HepG2 (cell line): Measurements from ENCODE around the gene FKBP14. TPM values are rescaled to one million over a fixed set of nuclear protein-coding genes. Genes with fewer than 3 reads are reported as not detected.

ENCODE experiments used
- CEBPG ChIP-seq: IDR thresholded peaks from 2 replicates; pipeline ENCODE4 v1.6.1; 2016
- CENPT ChIP-seq: sonication (generic); formaldehyde crosslinking; IDR thresholded peaks from 2 replicates; pipeline ENCODE4 v1.8.0; 2022; ENCODE audit warnings: low read depth, mild to moderate bottlenecking, moderate library complexity, missing genetic modification reagents
- FOXP1 ChIP-seq, 2 experiments: fragments of 450-650 bp in 1 of 2; IDR thresholded peaks; 2 replicates each; pipeline ENCODE4 v1.6.1; 2017 to 2018; ENCODE audit warnings: antibody characterized with exemption in 1 of 2
- GATAD1 ChIP-seq: IDR thresholded peaks from 2 replicates; pipeline ENCODE4 v1.6.1; 2016; ENCODE audit warnings: missing genetic modification reagents, missing compliant biosample characterization
- PCBP2 ChIP-seq: fragments of 200-400 bp; formaldehyde crosslinking; optimal IDR thresholded peaks from 2 replicates; pipeline ENCODE3; 2018; ENCODE audit warnings: low read length, low read depth; ENCODE audit not compliant: poor library complexity, severe bottlenecking
- RELA ChIP-seq: sonication (generic); formaldehyde crosslinking; IDR thresholded peaks from 2 replicates; pipeline ENCODE4 v1.4.0; 2020; ENCODE audit warnings: missing genetic modification reagents
- SALL1 ChIP-seq: sonication (generic); formaldehyde crosslinking; IDR thresholded peaks from 2 replicates; pipeline ENCODE4 v1.8.0; 2022; ENCODE audit warnings: mild to moderate bottlenecking, missing genetic modification reagents
- SIN3A ChIP-seq: IDR thresholded peaks from 2 replicates; pipeline ENCODE4 v1.6.1; 2011; ENCODE audit warnings: low read depth, mild to moderate bottlenecking, control low read depth, low read length, borderline replicate concordance
- SRF ChIP-seq: IDR thresholded peaks from 2 replicates; pipeline ENCODE4 v1.6.1; 2011; ENCODE audit warnings: mild to moderate bottlenecking, low read depth, low read length, moderate library complexity
- SRSF1 ChIP-seq: fragments of 200-400 bp; formaldehyde crosslinking; optimal IDR thresholded peaks from 2 replicates; pipeline ENCODE3; 2017; ENCODE audit warnings: mild to moderate bottlenecking, low read depth, low read length, moderate library complexity
- TBX3 ChIP-seq: fragments of 450-650 bp; IDR thresholded peaks from 2 replicates; pipeline ENCODE4 v1.6.1; 2017; ENCODE audit warnings: antibody characterized with exemption, mild to moderate bottlenecking, inconsistent platforms, borderline replicate concordance
- THAP11 ChIP-seq: IDR thresholded peaks from 2 replicates; pipeline ENCODE4 v1.6.1; 2016; ENCODE audit warnings: missing biosample characterization, missing genetic modification reagents
- TOPORS ChIP-seq: sonication (generic); formaldehyde crosslinking; IDR thresholded peaks from 2 replicates; pipeline ENCODE4 v1.8.0; 2023; ENCODE audit warnings: mild to moderate bottlenecking, missing genetic modification reagents
- YEATS4 ChIP-seq: sonication (generic); formaldehyde crosslinking; IDR thresholded peaks from 2 replicates; pipeline ENCODE4 v1.4.0; 2020; ENCODE audit warnings: missing genetic modification reagents, borderline replicate concordance
- ZFP37 ChIP-seq: sonication (generic); formaldehyde crosslinking; IDR thresholded peaks from 2 replicates; pipeline ENCODE4 v1.4.0; 2020; ENCODE audit warnings: missing genetic modification reagents, borderline replicate concordance
- ZFY ChIP-seq: sonication (generic); formaldehyde crosslinking; IDR thresholded peaks from 2 replicates; pipeline ENCODE4 v1.4.0; 2020; ENCODE audit warnings: missing genetic modification reagents
- ZMYM3 ChIP-seq: sonication (generic); formaldehyde crosslinking; IDR thresholded peaks from 2 replicates; pipeline ENCODE4 v1.5.1; 2020; ENCODE audit warnings: mild to moderate bottlenecking, missing genetic modification reagents
- ZNF230 ChIP-seq: sonication (generic); formaldehyde crosslinking; IDR thresholded peaks from 2 replicates; pipeline ENCODE4 v1.4.0; 2020; ENCODE audit warnings: mild to moderate bottlenecking, missing genetic modification reagents
- ZNF354B ChIP-seq: sonication (generic); formaldehyde crosslinking; IDR thresholded peaks from 2 replicates; pipeline ENCODE4 v1.8.0; 2022; ENCODE audit warnings: mild to moderate bottlenecking, missing genetic modification reagents
- ZNF44 ChIP-seq: sonication (generic); formaldehyde crosslinking; IDR thresholded peaks from 2 replicates; pipeline ENCODE4 v1.5.1; 2020; ENCODE audit warnings: mild to moderate bottlenecking, missing genetic modification reagents
- ZNF7 ChIP-seq: IDR thresholded peaks from 2 replicates; pipeline ENCODE4 v1.6.1; 2016; ENCODE audit warnings: missing biosample characterization, missing genetic modification reagents
- polyA plus RNA-seq, 8 experiments: library from polyadenylated mRNA; depleted of rRNA in 3 of 8; stranded (reverse) in 7 of 8; unstranded in 1 of 8; fragments of >200 nt; fragmentation: Illumina TruSeq in 4 of 8; extraction: Trizol in 4 of 8; gene quantifications; 2 replicates each; pipeline versions ENCODE4 v1.2.1 to v1.2.3, GENCODE V29; 2011 to 2016; ENCODE audit warnings: low read depth in 4 of 8, missing spikeins in 1 of 8, mixed read lengths in 1 of 8; ENCODE audit not compliant: insufficient read depth in 1 of 8
- total RNA-seq, 5 experiments: library from RNA; depleted of rRNA; stranded (reverse); fragments of >200 nt; fragmentation: Illumina TruSeq; extraction: Trizol; gene quantifications; 2 replicates each; pipeline ENCODE4 v1.2.3, GENCODE V29; 2016; ENCODE audit warnings: low read depth in 1 of 5
- TF ChIP-seq, protein P1 (sequence below): sonication (generic); formaldehyde crosslinking; IDR thresholded peaks from 2 replicates; pipeline ENCODE4 v1.4.0; 2020; ENCODE audit warnings: missing genetic modification reagents
- TF ChIP-seq, protein P2 (sequence below): IDR thresholded peaks from 2 replicates; pipeline ENCODE4 v1.6.1; 2016
- TF ChIP-seq, protein P3 (sequence below): sonication (generic); formaldehyde crosslinking; IDR thresholded peaks from 2 replicates; pipeline ENCODE4 v1.4.0; 2020; ENCODE audit warnings: missing genetic modification reagents

The FKBP14 gene
- total and polyA plus RNA-seq, 2 of the 13 experiments (the other 11 are each of a cell fraction or from before 2014, with no cell fraction given), result 20.0 to 32.3 TPM

DNA sequence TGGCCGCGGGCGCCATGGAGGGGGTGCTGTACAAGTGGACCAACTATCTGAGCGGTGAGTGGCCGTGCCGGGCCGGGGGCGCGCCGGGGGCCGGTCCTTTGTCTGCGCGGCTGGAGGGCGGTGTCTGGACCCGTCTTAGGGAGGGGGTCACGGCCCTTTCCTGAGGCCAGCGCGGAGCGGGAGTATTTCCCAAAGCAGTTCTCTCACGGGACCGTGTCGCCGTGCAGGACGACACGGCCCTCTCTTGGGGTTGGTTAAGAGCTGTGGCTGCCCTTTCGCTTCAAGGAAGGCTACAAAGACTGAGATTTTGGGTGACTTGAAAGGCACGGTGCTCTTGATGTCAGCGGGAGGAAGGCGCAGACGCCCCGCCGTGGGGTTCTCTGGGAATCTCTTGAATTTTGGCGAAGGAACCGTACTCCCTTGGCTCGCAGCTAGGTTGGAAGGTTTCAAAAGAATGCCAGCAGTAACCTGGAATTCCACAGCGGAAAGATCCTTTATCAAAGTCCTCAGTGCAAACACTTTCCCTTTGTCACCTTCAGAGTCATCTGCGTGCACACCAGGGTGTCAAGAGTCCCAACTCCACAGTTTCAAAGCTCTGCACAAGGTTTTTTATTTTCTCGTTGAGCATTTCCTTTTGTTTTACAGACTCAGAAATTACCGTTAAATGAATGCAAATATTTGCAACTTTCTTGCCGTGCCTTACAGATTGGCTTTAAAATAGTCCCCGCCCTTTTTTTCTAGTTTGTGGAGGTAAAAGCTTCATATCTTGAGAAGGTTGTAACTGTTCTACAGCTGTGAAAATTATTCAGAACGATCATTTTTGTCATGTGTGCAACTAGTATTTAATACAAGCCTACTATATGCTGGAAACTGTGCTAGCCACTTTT lies 2.5 kb upstream of the FKBP14 start (continued):
- TF ChIP-seq, protein P1, sequence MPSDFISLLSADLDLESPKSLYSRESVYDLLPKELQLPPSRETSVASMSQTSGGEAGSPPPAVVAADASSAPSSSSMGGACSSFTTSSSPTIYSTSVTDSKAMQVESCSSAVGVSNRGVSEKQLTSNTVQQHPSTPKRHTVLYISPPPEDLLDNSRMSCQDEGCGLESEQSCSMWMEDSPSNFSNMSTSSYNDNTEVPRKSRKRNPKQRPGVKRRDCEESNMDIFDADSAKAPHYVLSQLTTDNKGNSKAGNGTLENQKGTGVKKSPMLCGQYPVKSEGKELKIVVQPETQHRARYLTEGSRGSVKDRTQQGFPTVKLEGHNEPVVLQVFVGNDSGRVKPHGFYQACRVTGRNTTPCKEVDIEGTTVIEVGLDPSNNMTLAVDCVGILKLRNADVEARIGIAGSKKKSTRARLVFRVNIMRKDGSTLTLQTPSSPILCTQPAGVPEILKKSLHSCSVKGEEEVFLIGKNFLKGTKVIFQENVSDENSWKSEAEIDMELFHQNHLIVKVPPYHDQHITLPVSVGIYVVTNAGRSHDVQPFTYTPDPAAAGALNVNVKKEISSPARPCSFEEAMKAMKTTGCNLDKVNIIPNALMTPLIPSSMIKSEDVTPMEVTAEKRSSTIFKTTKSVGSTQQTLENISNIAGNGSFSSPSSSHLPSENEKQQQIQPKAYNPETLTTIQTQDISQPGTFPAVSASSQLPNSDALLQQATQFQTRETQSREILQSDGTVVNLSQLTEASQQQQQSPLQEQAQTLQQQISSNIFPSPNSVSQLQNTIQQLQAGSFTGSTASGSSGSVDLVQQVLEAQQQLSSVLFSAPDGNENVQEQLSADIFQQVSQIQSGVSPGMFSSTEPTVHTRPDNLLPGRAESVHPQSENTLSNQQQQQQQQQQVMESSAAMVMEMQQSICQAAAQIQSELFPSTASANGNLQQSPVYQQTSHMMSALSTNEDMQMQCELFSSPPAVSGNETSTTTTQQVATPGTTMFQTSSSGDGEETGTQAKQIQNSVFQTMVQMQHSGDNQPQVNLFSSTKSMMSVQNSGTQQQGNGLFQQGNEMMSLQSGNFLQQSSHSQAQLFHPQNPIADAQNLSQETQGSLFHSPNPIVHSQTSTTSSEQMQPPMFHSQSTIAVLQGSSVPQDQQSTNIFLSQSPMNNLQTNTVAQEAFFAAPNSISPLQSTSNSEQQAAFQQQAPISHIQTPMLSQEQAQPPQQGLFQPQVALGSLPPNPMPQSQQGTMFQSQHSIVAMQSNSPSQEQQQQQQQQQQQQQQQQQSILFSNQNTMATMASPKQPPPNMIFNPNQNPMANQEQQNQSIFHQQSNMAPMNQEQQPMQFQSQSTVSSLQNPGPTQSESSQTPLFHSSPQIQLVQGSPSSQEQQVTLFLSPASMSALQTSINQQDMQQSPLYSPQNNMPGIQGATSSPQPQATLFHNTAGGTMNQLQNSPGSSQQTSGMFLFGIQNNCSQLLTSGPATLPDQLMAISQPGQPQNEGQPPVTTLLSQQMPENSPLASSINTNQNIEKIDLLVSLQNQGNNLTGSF (CRISPR knock-in tag), result no peak
- TF ChIP-seq THAP11 (CRISPR knock-in tag) (no peak), CENPT (CRISPR knock-in tag) (no peak), ZNF44 (CRISPR knock-in tag) (no peak), ZNF230 (CRISPR knock-in tag) (no peak), GATAD1 (no peak), RELA (CRISPR knock-in tag) (no peak), CEBPG (CRISPR knock-in tag) (no peak), SRF (no peak), FOXP1 (IDR thresholded peaks at IDR 0.05) (no peak), FOXP1 (CRISPR knock-in tag; IDR thresholded peaks at IDR 0.05) (no peak), TOPORS (CRISPR knock-in tag) (no peak), SIN3A (0 out of 2 replicates have a peak, but pooled peaks have one; percentile 39), PCBP2 (no peak), ZFP37 (CRISPR knock-in tag) (no peak), TBX3 (peak; percentile 59; the same call in 1 of the 2 replicates), ZNF354B (CRISPR knock-in tag) (no peak), ZMYM3 (CRISPR knock-in tag) (no peak), SRSF1 (peak; percentile 74), ZNF7 (CRISPR knock-in tag) (no peak), YEATS4 (CRISPR knock-in tag) (no peak), ZFY (CRISPR knock-in tag) (no peak; the same call in 1 of the 2 replicates), SALL1 (CRISPR knock-in tag) (0 out of 2 replicates have a peak, but pooled peaks have one; percentile 10)
- TF ChIP-seq, protein P2, sequence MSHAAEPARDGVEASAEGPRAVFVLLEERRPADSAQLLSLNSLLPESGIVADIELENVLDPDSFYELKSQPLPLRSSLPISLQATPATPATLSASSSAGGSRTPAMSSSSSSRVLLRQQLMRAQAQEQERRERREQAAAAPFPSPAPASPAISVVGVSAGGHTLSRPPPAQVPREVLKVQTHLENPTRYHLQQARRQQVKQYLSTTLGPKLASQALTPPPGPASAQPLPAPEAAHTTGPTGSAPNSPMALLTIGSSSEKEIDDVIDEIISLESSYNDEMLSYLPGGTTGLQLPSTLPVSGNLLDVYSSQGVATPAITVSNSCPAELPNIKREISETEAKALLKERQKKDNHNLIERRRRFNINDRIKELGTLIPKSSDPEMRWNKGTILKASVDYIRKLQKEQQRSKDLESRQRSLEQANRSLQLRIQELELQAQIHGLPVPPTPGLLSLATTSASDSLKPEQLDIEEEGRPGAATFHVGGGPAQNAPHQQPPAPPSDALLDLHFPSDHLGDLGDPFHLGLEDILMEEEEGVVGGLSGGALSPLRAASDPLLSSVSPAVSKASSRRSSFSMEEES (CRISPR knock-in tag), result no peak
- TF ChIP-seq, protein P3, sequence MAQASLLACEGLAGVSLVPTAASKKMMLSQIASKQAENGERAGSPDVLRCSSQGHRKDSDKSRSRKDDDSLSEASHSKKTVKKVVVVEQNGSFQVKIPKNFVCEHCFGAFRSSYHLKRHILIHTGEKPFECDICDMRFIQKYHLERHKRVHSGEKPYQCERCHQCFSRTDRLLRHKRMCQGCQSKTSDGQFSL (CRISPR knock-in tag), result no peak
